Cardiac septum (tissue), 1 donor: ENCODE results near the gene DTX2. TPM values are rescaled to one million over a fixed set of nuclear protein-coding genes. Genes with fewer than 3 reads are reported as not detected.

Experiments used
- total RNA-seq: library from RNA; stranded (reverse); fragmentation: NEBNext Ultra II Directional; extraction: Animal tissue kit (Norgen Biotek cat#: 25700); gene quantifications from one replicate; pipeline ENCODE4 v1.2.1, GENCODE V29; 2021
- donor health status: DM: no; HTN: no; CAD: no.

The DTX2 gene
- total RNA-seq, 1 donor from 2014 or later = 11.5 TPM

Other genes with a start within 250 kb of the DTX2 start
- gene HSPB1, start 159.0 kb upstream of the DTX2 start, total RNA-seq = 2,571 TPM
- 183 TPM for gene YWHAG, start 102.7 kb upstream of the DTX2 start, total RNA-seq
- gene SSC4D, start 52.0 kb upstream of the DTX2 start, total RNA-seq = 0.51 TPM
- gene ZP3, start 36.8 kb upstream of the DTX2 start, total RNA-seq = not detected
- 0.38 TPM for gene UPK3B, start 48.8 kb downstream of the DTX2 start, total RNA-seq
- gene SPDYE16, start 81.6 kb downstream of the DTX2 start, total RNA-seq = not detected
- gene POMZP3, start 165.6 kb downstream of the DTX2 start, total RNA-seq = 10.6 TPM